Common myeloid progenitor, CD34-positive (primary cell): ENCODE results near the gene TFCP2. TPM values are rescaled to one million over a fixed set of nuclear protein-coding genes. Genes with fewer than 3 reads are reported as not detected.
"Not testable (repeated sequence)": the region's sequence is repeated elsewhere in the genome, so short reads cannot be mapped to it uniquely, and the experiment has no call there.

Source experiments
- CTCF ChIA-PET: fragments of 350-600 bp; sonication (Branson Sonifier 250); formaldehyde crosslinking; loops from one replicate; lab custom pipeline; 2021; ENCODE audit warnings: antibody characterized with exemption; lab: Charles Lee
- POLR2A ChIA-PET: fragments of 350-600 bp; sonication (Branson Sonifier 250); formaldehyde crosslinking; loops from one replicate; lab custom pipeline; 2021; ENCODE audit warnings: antibody characterized with exemption; lab: Charles Lee
- DNase-seq, 3 donors: peaks; one replicate each; pipeline versions ENCODE4 v3.0.0 to v3.0.0-alpha.2; 2013
- H3K27ac ChIP-seq, 2 experiments: 1 replicate in 1 of 2; 2 replicates in 1 of 2; pipeline ENCODE4 v1.7.0; 2013; ENCODE audit warnings: inconsistent platforms in 2 of 2, low read length in 2 of 2, mild to moderate bottlenecking in 2 of 2, low read depth in 1 of 2, moderate library complexity in 1 of 2; ENCODE audit not compliant: severe bottlenecking in 2 of 2, insufficient read depth in 1 of 2, poor library complexity in 1 of 2
- H3K27me3 ChIP-seq, 5 experiments: replicated peaks in 2 of 5; 1 replicate in 3 of 5; 2 replicates in 2 of 5; pipeline versions ENCODE4 v1.6.1 to v1.7.0; 2013; ENCODE audit warnings: low read length in 4 of 5, mild to moderate bottlenecking in 2 of 5, moderate library complexity in 2 of 5, inconsistent platforms in 1 of 5; ENCODE audit not compliant: insufficient read depth in 5 of 5, control insufficient read depth in 4 of 5
- H3K36me3 ChIP-seq, 4 experiments: 1 replicate in 2 of 4; 2 replicates in 2 of 4; pipeline versions ENCODE4 v1.6.1 to v1.7.0; 2013; ENCODE audit warnings: low read length in 3 of 4, control low read depth in 1 of 4, mild to moderate bottlenecking in 1 of 4; ENCODE audit not compliant: control insufficient read depth in 4 of 4, insufficient read depth in 4 of 4
- H3K4me1 ChIP-seq, 4 experiments: 1 replicate in 3 of 4; 2 replicates in 1 of 4; pipeline versions ENCODE4 v1.6.1 to v1.7.1; 2013; ENCODE audit warnings: low read length in 3 of 4, mild to moderate bottlenecking in 3 of 4, control low read depth in 1 of 4, inconsistent platforms in 1 of 4, moderate library complexity in 1 of 4; ENCODE audit not compliant: control insufficient read depth in 4 of 4, insufficient read depth in 4 of 4; ENCODE audit errors: control extremely low read depth in 1 of 4
- H3K4me3 ChIP-seq, 7 experiments: 1 replicate in 4 of 7; 2 replicates in 3 of 7; pipeline versions ENCODE4 v1.5.1 to v1.7.0; 2013; ENCODE audit warnings: mild to moderate bottlenecking in 7 of 7, low read length in 6 of 7, moderate library complexity in 6 of 7, inconsistent platforms in 2 of 7, low read depth in 2 of 7, control low read depth in 1 of 7; ENCODE audit not compliant: insufficient read depth in 4 of 7, control insufficient read depth in 1 of 7; ENCODE audit errors: extremely low read depth in 1 of 7
- H3K9me3 ChIP-seq, 5 experiments: 1 replicate in 4 of 5; 2 replicates in 1 of 5; pipeline versions ENCODE4 v1.6.1 to v1.7.1; 2013; ENCODE audit warnings: low read length in 4 of 5, mild to moderate bottlenecking in 2 of 5, inconsistent platforms in 1 of 5, low read depth in 1 of 5, moderate library complexity in 1 of 5; ENCODE audit not compliant: control insufficient read depth in 4 of 5, insufficient read depth in 2 of 5; ENCODE audit errors: control extremely low read depth in 1 of 5
- WGBS: methylation state at CpG from one replicate; pipeline ENCODE4 v1.1.5; 2013; ENCODE audit not compliant: insufficient coverage; 5-methylcytosine and 5-hydroxymethylcytosine counted together
- polyA plus RNA-seq: library from polyadenylated mRNA; unstranded; fragments of 120-200 nt; gene quantifications from one replicate; pipeline ENCODE4 v1.2.1, GENCODE V29; 2013

The TFCP2 gene, protein sequence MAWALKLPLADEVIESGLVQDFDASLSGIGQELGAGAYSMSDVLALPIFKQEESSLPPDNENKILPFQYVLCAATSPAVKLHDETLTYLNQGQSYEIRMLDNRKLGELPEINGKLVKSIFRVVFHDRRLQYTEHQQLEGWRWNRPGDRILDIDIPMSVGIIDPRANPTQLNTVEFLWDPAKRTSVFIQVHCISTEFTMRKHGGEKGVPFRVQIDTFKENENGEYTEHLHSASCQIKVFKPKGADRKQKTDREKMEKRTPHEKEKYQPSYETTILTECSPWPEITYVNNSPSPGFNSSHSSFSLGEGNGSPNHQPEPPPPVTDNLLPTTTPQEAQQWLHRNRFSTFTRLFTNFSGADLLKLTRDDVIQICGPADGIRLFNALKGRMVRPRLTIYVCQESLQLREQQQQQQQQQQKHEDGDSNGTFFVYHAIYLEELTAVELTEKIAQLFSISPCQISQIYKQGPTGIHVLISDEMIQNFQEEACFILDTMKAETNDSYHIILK
- 29.5 TPM for polyA plus RNA-seq

DNA sequence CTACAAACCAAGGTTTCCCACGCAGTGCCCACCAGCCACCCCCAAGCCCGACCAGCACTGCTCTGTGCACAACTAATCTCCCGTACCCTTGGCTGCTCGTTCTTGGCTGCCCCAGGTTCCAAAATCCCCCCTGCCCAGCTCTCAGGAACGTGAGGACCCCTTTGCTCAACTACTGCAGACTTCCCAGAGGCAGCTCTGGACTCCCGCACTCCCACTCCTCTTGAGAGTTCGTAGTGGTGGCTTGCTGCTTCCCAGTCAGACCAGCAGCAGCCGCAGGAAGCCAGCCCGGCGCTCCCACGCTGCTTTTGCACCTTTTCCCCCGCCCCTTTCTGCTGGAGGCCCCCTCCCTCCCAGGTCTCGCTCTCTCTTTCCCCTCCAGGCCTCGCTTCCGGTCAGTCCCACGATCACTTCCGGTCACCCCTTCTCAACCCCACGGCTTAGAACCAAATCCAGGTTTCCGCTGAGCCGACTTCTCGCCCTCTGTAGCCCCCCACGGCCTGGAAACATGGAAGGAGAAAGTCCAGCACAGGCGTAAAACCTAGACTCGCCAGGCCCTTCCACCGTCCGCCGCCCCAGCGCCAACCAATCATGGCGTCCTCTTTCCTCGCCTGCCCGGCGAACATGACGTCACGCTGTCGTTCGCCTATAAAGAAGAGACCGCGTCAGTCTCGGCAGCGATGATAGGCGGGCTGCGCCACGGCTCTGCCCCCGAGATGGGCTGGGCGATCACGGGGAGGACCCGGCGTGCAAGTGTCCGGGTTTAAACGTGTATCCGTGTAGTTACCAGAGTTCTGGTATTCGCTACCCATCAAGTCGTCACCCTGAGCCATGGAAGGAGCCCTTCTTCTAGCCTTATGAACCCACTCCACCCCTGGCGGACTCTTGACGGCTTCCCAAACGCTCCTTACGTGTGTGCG lies at the start of gene TFCP2:
Gene TFCP2 (minus strand): TSS at position 621 of the 917 bp plus-strand sequence. CDS start 713 bp downstream, outside the sequence.
- peak; percentile 96 to 97 (median 97) for DNase-seq
- H3K27me3 ChIP-seq: no peaks in the 10 kb centered on the region
- under 1% methylated on average over 49 of the region's 58 CpGs for WGBS
- peak within 1 kb of the TSS; percentile 96 to 98 for H3K27ac ChIP-seq
- peaks cover 5 to 22% (median 12%) of the 10 kb centered on the region in 4 experiments for H3K4me1 ChIP-seq
- ChIA-PET POLR2A (interaction anchor here (1.2 kb wide), 1 partner anchor 66 kb away, joined by 3 read pairs; the partner anchor contains the start of gene DAZAP2), CTCF (no interaction called here)
- no peaks in the 10 kb centered on the region for H3K36me3 ChIP-seq
- H3K9me3 ChIP-seq: no peaks in the 10 kb centered on the region
- peak within 1 kb of the TSS; percentile 75 to 98 (median 90) for H3K4me3 ChIP-seq

DNA sequence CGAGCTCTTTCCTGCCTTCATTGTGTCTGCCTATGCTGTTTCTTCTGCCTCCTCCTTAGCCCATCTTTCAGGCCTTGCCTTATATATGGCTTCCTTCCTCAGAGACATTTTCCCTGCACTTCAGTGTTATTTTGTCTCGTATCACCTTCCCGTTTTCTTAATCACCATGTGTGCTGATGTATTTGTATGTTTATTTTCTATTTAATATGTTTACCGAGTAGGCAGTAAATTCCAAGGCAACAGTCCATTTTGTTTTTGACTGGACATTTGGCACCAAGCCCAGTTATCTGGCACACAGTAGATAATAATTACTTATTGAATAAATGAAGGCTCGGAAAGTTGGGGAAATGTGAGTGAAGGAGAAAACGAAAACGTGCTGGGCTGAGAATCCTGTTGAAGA lies 49.5 kb upstream of the TFCP2 start:
- no peak for DNase-seq
- Histone ChIP-seq H3K27ac (no peak overlapping the region), H3K27me3 (no peaks in the 10 kb centered on the region), H3K4me3 (no peak overlapping the region), H3K9me3 (no peaks in the 10 kb centered on the region), H3K4me1 (peaks cover 3 to 14% (median 14%) of the 10 kb centered on the region in 4 experiments), H3K36me3 (no peaks in the 10 kb centered on the region)
- 95% methylated on average over 4 of the region's 7 CpGs for WGBS
- CTCF ChIA-PET: interaction anchor here (3.5 kb wide), 1 partner anchor 8 kb away, joined by 11 read pairs; no protein-coding TSS in a partner anchor
- POLR2A ChIA-PET: no interaction called here

DNA sequence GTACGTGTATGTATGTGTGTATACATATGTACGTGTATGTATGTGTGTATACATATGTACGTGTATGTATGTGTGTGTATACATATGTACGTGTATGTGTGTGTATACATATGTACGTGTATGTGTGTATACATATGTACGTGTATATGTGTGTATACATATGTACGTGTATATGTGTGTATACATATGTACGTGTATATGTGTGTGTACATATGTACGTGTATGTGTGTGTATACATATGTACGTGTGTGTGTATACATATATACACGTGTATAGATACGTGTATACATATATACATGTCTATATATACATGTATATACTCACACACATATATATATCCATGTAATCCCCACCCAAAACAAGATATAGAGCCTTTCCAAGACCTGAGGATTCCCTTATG lies 46.9 kb upstream of the TFCP2 start:
- H3K4me3 ChIP-seq, H3K27ac ChIP-seq, H3K9me3 ChIP-seq, POLR2A ChIA-PET, H3K27me3 ChIP-seq, DNase-seq, H3K36me3 ChIP-seq: not testable (repeated sequence)
- WGBS: 99% methylated on average over 7 of the region's 12 CpGs
- CTCF ChIA-PET: interaction anchor here (0.6 to 3.5 kb wide), 3 partner anchors 11 to 1351 kb away, joined by 3 to 11 read pairs (median 3); no protein-coding TSS in a partner anchor
- H3K4me1 ChIP-seq: peaks cover 3 to 19% (median 16%) of the 10 kb centered on the region in 4 experiments

DNA sequence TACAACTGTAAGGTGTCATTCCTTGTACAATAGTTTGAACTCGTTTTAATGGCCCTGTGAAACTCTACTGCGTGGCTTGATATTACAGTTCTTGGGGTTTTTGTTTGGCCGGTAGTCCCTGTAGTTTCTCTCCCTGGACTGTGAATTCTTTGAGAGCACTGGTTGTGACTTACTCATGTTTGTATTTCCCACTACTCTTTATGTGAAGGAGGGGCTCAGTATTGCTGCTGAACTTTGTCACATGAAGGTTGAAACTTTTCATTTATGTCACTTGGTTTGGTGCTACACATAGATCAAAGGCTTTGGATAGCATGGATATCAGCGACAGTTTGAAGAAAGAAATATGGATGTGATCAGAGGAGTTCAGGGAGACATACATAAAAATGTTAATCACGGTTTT lies 46.4 kb upstream of the TFCP2 start:
- no peak overlapping the region for H3K27ac ChIP-seq
- H3K27me3 ChIP-seq: no peaks in the 10 kb centered on the region
- ChIA-PET CTCF (interaction anchor here (0.7 to 1.8 kb wide), 5 partner anchors 10 to 32 kb away, joined by 4 to 5 read pairs (median 4); no protein-coding TSS in a partner anchor), POLR2A (interaction anchor here (2.6 kb wide), 1 partner anchor 20 kb away, joined by 24 read pairs; the partner anchor contains the start of gene DAZAP2)
- H3K4me1 ChIP-seq: peaks cover 3 to 19% (median 16%) of the 10 kb centered on the region in 4 experiments
- 100% methylated on average over 2 of the region's 5 CpGs for WGBS
- H3K36me3 ChIP-seq: no peaks in the 10 kb centered on the region
- DNase-seq: no peak
- H3K9me3 ChIP-seq: no peaks in the 10 kb centered on the region
- no peak overlapping the region for H3K4me3 ChIP-seq

DNA sequence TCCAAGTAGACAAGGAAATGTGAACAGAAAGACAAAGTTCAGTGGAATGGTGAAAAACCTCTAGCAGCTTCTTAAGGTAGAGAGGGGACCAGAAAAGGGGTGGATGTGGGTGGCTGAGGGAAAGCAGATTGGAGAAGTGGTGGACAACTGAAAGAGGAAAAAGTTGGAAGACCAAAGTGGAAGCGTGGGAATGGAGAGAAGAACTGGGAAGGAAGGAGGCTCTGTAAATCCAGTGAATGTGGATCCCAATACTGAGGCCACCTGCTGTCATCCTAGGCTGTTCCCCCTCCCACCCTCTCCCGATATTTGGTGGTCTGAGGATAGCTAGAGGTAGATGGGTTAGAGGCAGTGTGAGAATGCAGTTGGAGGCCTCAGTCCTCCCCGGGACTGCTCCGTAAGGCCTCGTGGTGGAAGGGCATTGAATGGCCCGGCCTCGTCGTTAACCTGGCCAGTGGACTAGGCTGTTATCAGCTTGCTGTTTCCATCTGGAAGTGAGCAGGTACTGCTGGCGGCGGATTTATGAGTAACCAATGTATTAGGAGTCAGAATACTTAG lies 45.7 kb upstream of the TFCP2 start:
- WGBS: 93% methylated on average over 4 of the region's 10 CpGs
- DNase-seq: peak in 1 of 3 donors; percentile 8

DNA sequence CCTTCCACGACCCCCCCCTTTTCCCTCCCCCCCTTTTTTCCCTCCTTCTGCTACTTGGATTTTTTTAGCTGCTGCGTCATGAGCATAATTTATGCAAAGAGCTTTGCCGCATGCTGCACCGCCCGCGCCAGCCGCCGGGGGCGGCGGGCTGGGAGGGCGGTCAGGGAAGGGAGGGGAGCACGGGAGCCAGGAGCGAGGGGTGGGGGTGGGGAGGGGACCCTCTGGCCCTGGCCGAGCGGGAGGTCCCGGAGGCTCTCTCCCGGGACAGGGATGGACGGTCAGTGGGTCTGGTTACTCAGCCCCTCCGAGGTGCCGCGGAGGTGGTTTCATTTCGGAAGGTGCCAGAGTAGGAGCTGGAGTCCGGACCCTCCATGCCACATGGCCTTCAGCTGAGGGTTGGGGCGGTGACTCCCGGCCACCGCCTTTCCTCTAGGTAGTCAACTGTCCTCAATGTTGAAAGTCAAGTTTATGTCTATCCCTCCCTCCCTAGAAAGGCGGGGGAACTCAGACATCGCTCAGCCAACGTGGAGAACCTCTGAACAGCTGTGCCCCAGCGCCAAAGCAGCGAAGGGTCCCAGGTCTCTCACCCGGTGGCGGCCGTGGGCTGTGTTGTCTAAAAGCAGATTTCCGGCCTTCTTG lies 45.2 kb upstream of the TFCP2 start, which contains the start of gene POU6F1:
Gene POU6F1 (minus strand): TSS at position 95 of the 639 bp plus-strand sequence. CDS start 11,226 bp downstream, outside the sequence.
- CTCF ChIA-PET: interaction anchor here (0.9 to 2.1 kb wide), 9 partner anchors 11 to 123 kb away, joined by 3 to 10 read pairs (median 4); partner anchors contain the start of gene DAZAP2
- H3K9me3 ChIP-seq: no peaks in the 10 kb centered on the region
- DNase-seq: peak; percentile 80 to 89 (median 89)
- H3K4me1 ChIP-seq: peaks cover 3 to 19% (median 16%) of the 10 kb centered on the region in 4 experiments
- no peaks in the 10 kb centered on the region for H3K36me3 ChIP-seq
- POLR2A ChIA-PET: interaction anchor here (1.0 to 2.6 kb wide), 3 partner anchors 13 to 35 kb away, joined by 3 to 24 read pairs (median 4); partner anchors contain the start of gene DAZAP2
- H3K27me3 ChIP-seq: no peaks in the 10 kb centered on the region
- H3K27ac ChIP-seq: peak within 1 kb of the TSS; percentile 50 to 85
- H3K4me3 ChIP-seq: peak within 1 kb of the TSS; percentile 39 to 90 (median 78)
- WGBS: 0% methylated on average over 30 of the region's 35 CpGs

More for the DNA sequence above, 45.7 kb upstream of the TFCP2 start:
- Histone ChIP-seq H3K27me3 (no peaks in the 10 kb centered on the region), H3K36me3 (no peaks in the 10 kb centered on the region), H3K4me1 (peaks cover 3 to 19% (median 16%) of the 10 kb centered on the region in 4 experiments), H3K4me3 (peak overlapping the region; percentile 36 to 90 (median 78)), H3K9me3 (no peaks in the 10 kb centered on the region), H3K27ac (peak overlapping the region; percentile 50 to 85)
- POLR2A ChIA-PET: interaction anchor here (1.0 to 2.6 kb wide), 2 partner anchors 12 to 20 kb away, joined by 4 to 24 read pairs; partner anchors contain the start of gene DAZAP2
- CTCF ChIA-PET: interaction anchor here (0.7 to 1.8 kb wide), 9 partner anchors 10 to 122 kb away, joined by 3 to 5 read pairs (median 4); no protein-coding TSS in a partner anchor
